Keratinocyte (primary cell): ENCODE measurements around the gene UNC13C. TPM values are rescaled to one million over a fixed set of nuclear protein-coding genes. Genes with fewer than 3 reads are reported as not detected.

Experiments used
- DNase-seq: peaks from one replicate; pipeline ENCODE4 v3.0.0-alpha.2; 2011; ENCODE audit warnings: low read depth, missing footprints, low spot score
- FAIRE-seq: peaks from 2 replicates; lab custom pipeline; 2011; peaks lifted over from hg19 to GRCh38; lab: Jason Lieb, UNC
- H2AFZ ChIP-seq: 2 replicates; pipeline ENCODE4 v1.6.0; 2012; ENCODE audit warnings: low read length, control low read depth, inconsistent platforms; ENCODE audit not compliant: control insufficient read depth
- H3K27ac ChIP-seq: 2 replicates; pipeline ENCODE4 v1.5.1; 2011; ENCODE audit warnings: low read length; ENCODE audit not compliant: control insufficient read depth, insufficient read depth
- H3K27me3 ChIP-seq: 3 replicates; pipeline ENCODE4 v1.6.0; 2011; ENCODE audit warnings: low read length; ENCODE audit not compliant: control insufficient read depth, insufficient read depth; ENCODE audit errors: extremely low read depth
- H3K36me3 ChIP-seq, 2 experiments: 2 replicates in 1 of 2; 3 replicates in 1 of 2; pipeline ENCODE4 v1.5.1; 2011; ENCODE audit warnings: low read length in 2 of 2, mild to moderate bottlenecking in 1 of 2; ENCODE audit not compliant: control insufficient read depth in 2 of 2, insufficient read depth in 2 of 2; ENCODE audit errors: extremely low read depth in 1 of 2
- H3K4me1 ChIP-seq: 3 replicates; pipeline ENCODE4 v1.5.1; 2011; ENCODE audit warnings: low read length; ENCODE audit not compliant: control insufficient read depth, insufficient read depth; ENCODE audit errors: extremely low read depth
- H3K4me2 ChIP-seq: 3 replicates; pipeline ENCODE4 v1.6.0; 2011; ENCODE audit warnings: low read depth, low read length; ENCODE audit not compliant: control insufficient read depth, insufficient read depth; ENCODE audit errors: extremely low read depth
- H3K4me3 ChIP-seq, 3 experiments: fragments of 200-600 bp in 1 of 3; sonication (generic) in 1 of 3; 2 replicates in 2 of 3; 3 replicates in 1 of 3; pipeline ENCODE4 v1.5.1; 2011 to 2016; ENCODE audit warnings: low read length in 3 of 3, mild to moderate bottlenecking in 3 of 3, control low read depth in 2 of 3, inconsistent platforms in 1 of 3, low read depth in 1 of 3, mixed read lengths in 1 of 3, mixed run types in 1 of 3, moderate library complexity in 1 of 3; ENCODE audit not compliant: control insufficient read depth in 2 of 3, insufficient read depth in 2 of 3; ENCODE audit errors: extremely low read depth in 1 of 3
- H3K79me2 ChIP-seq: 2 replicates; pipeline ENCODE4 v1.6.0; 2012; ENCODE audit warnings: low read length; ENCODE audit not compliant: control insufficient read depth, insufficient read depth
- H3K9ac ChIP-seq: 3 replicates; pipeline ENCODE4 v1.6.0; 2011; ENCODE audit warnings: low read length; ENCODE audit not compliant: control insufficient read depth, insufficient read depth; ENCODE audit errors: extremely low read depth
- H3K9me1 ChIP-seq: 3 replicates; pipeline ENCODE4 v1.6.0; 2011; ENCODE audit warnings: low read length; ENCODE audit not compliant: control insufficient read depth, insufficient read depth; ENCODE audit errors: extremely low read depth
- H3K9me3 ChIP-seq: 2 replicates; pipeline ENCODE4 v1.5.1; 2012; ENCODE audit warnings: low read depth, low read length; ENCODE audit not compliant: control insufficient read depth
- H4K20me1 ChIP-seq: 3 replicates; pipeline ENCODE4 v1.6.0; 2011; ENCODE audit warnings: low read length; ENCODE audit not compliant: control insufficient read depth, insufficient read depth; ENCODE audit errors: extremely low read depth
- CTCF ChIP-seq, 3 experiments: IDR thresholded peaks in 1 of 3; conservative IDR thresholded peaks in 1 of 3; optimal IDR thresholded peaks in 1 of 3; 2 replicates in 2 of 3; 3 replicates in 1 of 3; pipeline versions ENCODE3 to v1.5.1; 2011; ENCODE audit warnings: low read length in 3 of 3, mild to moderate bottlenecking in 3 of 3, moderate library complexity in 2 of 3, control low read depth in 1 of 3, inconsistent platforms in 1 of 3; ENCODE audit not compliant: insufficient read depth in 2 of 3; ENCODE audit errors: extremely low read depth in 1 of 3
- EZH2 ChIP-seq: IDR thresholded peaks from one replicate; pipeline ENCODE4 v1.6.1; 2012; ENCODE audit warnings: inconsistent platforms, mild to moderate bottlenecking, low read length, moderate library complexity
- dilution Hi-C: fragments of 300-500 bp; cut with MboI; formaldehyde crosslinking; loops from one replicate; pipeline ENCODE4 v1.7.0; 2020; ENCODE audit warnings: low sequenced_read_pairs; ENCODE audit not compliant: extremely low pct_ligation_motif_present
- polyA plus RNA-seq, 5 experiments: library from polyadenylated mRNA; depleted of rRNA in 3 of 5; stranded (reverse) in 3 of 5; stranded (forward) in 1 of 5; unstranded in 1 of 5; fragments of >200 nt; gene quantifications; 1 replicate in 1 of 5; 2 replicates in 3 of 5; 3 replicates in 1 of 5; pipeline versions ENCODE4 v1.2.1 to v1.2.3, GENCODE V29; 2011 to 2012; ENCODE audit warnings: missing spikeins in 2 of 5, low read depth in 1 of 5, low replicate concordance in 1 of 5

Gene UNC13C
- polyA plus RNA-seq, 1 donor (not counting 4 experiments of a cell fraction or from before 2014, with no cell fraction given) = not detected

DNA sequence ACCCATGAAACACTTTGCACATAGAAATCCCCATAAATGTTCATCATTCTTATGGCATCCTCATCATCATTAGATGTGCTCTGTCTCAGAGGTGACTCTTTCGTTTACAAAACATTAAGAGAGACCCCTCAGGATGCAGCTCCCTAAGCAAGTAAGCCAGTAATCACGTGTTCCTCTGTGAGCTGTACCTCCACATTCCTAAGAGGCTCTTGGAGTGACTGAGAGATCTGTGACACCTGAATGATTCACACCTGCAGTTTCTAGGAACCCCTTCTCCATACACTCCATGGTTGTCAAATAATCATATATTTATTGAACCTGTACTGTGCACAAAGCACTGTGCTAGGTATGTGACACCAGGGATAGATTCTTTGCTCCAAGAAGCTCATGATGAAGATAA is 602.4 kb downstream of the UNC13C start:
- no peaks in the 10 kb centered on the region for H3K36me3 ChIP-seq
- no peak overlapping the region for H3K9ac ChIP-seq
- no peaks in the 10 kb centered on the region for H3K79me2 ChIP-seq
- TF ChIP-seq EZH2 (no peak), CTCF (optimal IDR thresholded peaks at IDR 0.05 in 1 of 3, IDR thresholded peaks at IDR 0.05 in 1 of 3, conservative IDR thresholded peaks at IDR 0.05 in 1 of 3; ENCODE audit: extremely low read depth in 1 of 3, insufficient read depth in 2 of 3, low read length in 3 of 3) (no peak)
- H3K9me3 ChIP-seq = no peaks in the 10 kb centered on the region
- no peaks in the 10 kb centered on the region for H4K20me1 ChIP-seq
- no peaks in the 10 kb centered on the region for H3K9me1 ChIP-seq
- H3K4me2 ChIP-seq = no peak overlapping the region
- no peak overlapping the region for H3K4me3 ChIP-seq
- H2AFZ ChIP-seq = no peak overlapping the region
- H3K4me1 ChIP-seq = no peaks in the 10 kb centered on the region
- FAIRE-seq (no peak), DNase-seq (no peak)
- H3K27ac ChIP-seq = no peak overlapping the region
- dilution Hi-C loops = no loop called here
- no peaks in the 10 kb centered on the region for H3K27me3 ChIP-seq

DNA sequence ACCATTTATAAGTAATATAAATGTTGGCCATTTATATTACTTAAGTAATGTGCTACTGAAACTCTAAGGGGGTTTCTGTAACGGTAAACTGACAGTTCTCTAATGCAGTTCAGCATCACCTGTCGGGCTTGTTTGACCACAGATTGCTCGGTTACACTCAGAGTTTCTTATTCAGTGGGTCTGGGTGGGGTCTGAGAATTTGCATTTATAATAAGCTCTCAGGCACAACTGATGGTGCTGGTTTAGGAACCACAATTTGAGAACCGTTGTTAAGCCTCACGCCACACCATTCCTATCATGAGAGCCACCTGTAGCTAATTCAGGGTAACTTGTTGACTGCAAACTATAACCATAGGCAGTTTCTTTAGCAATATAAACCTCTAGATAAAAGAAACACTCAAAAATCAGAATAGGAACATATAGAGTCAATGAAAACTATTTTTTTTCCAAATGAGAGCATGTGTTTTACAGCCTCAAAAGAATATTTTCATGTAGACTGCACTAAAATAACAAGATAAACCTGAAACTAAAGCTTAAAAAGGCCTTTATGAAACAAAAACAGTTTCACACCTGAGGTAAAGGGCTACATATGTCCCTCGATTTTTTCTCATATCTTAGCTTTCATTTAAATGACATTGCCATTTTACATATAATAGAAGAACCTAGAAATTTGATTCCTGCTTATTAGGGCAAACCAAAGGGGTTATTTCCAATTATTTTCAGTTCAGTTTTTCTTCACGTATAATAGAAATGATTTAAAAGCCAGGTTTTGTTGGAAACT is 604.8 kb downstream of the UNC13C start:
- H3K4me1 ChIP-seq = no peaks in the 10 kb centered on the region

More for the DNA sequence above, 604.8 kb downstream of the UNC13C start:
- H3K9me1 ChIP-seq = no peaks in the 10 kb centered on the region
- no peaks in the 10 kb centered on the region for H3K27me3 ChIP-seq
- no peak for TF ChIP-seq CTCF (optimal IDR thresholded peaks at IDR 0.05 in 1 of 3, IDR thresholded peaks at IDR 0.05 in 1 of 3, conservative IDR thresholded peaks at IDR 0.05 in 1 of 3; ENCODE audit: extremely low read depth in 1 of 3, insufficient read depth in 2 of 3, low read length in 3 of 3)
- no peak for TF ChIP-seq EZH2
- no peak overlapping the region for H3K4me2 ChIP-seq
- no peak for FAIRE-seq
- DNase-seq = no peak
- no peaks in the 10 kb centered on the region for H3K9me3 ChIP-seq
- H3K36me3 ChIP-seq = no peaks in the 10 kb centered on the region
- H3K79me2 ChIP-seq = no peaks in the 10 kb centered on the region
- H3K9ac ChIP-seq = no peak overlapping the region
- dilution Hi-C loops = no loop called here
- no peaks in the 10 kb centered on the region for H4K20me1 ChIP-seq
- H3K4me3 ChIP-seq = no peak overlapping the region
- no peak overlapping the region for H3K27ac ChIP-seq
- no peak overlapping the region for H2AFZ ChIP-seq
